ENCODE measurements around the gene HBD.

DNA sequence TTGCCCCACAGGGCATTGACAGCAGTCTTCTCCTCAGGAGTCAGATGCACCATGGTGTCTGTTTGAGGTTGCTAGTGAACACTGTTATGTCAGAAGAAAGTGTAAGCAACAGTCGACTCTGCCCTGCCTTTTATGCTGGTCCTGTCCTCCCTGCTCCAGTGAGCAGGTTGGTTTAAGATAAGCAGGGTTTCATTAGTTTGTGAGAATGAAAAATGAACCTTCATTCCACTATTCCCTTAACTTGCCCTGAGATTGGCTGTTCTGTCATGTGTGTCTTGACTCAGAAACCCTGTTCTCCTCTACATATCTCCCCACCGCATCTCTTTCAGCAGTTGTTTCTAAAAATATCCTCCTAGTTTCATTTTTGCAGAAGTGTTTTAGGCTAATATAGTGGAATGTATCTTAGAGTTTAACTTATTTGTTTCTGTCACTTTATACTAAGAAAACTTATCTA lies at the start of gene HBD:
- TF ChIP-seq CTCF (IDR thresholded peaks at IDR 0.05): no peak
- TF ChIP-seq EP300 (IDR thresholded peaks at IDR 0.05): no peak
- TF ChIP-seq POLR2A (IDR thresholded peaks at IDR 0.05): no peak

All from tibial nerve (tissue), 4 donors.